ENCODE measurements around the gene CXCL11. TPM values are rescaled to one million over a fixed set of nuclear protein-coding genes. Genes with fewer than 3 reads are reported as not detected.

Gene CXCL11
- total and polyA plus RNA-seq, 10 of the 15 experiments (the other 5 are each of a cell fraction or from before 2014, with no cell fraction given) = 0.04 TPM; not detected in 9

DNA sequence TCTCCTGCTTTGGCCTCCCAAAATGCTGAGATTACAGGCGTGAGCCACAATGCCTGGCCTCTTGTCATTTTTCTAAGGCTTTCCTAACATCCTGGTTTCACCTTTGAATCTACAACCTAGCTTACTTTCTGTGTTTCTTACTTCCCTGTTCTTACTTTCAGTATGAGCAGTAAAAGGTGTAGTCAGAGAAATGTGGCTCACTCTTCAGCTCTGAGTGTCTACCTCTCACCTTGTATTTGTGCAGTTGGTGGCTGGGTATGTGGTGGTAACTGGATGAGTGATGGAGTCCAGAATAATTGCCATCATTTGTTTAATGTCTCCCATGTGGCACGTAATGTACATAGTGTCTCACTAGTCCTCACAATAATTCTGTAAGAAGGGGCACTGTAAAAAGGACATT is 19.1 kb upstream of the CXCL11 start (continued):
- TF ChIP-seq GABPA (IDR thresholded peaks at IDR 0.05; ENCODE audit: low read depth) (no peak), NFXL1 (IDR thresholded peaks at IDR 0.05; ENCODE audit: borderline replicate concordance) (no peak), SMC3 (IDR thresholded peaks at IDR 0.05; ENCODE audit: borderline replicate concordance, low read length) (no peak), ZNF24 (IDR thresholded peaks at IDR 0.05) (0 out of 2 replicates have a peak, but pooled peaks have one; percentile 38), ETV6 (conservative IDR thresholded peaks at IDR 0.05 in 1 of 2, IDR thresholded peaks at IDR 0.05 in 1 of 2; ENCODE audit: borderline replicate concordance in 1 of 2, low read depth in 1 of 2) (peak in 1 of 2 experiments; percentile 84; a peak in 2 of 4 replicates), TCF12 (IDR thresholded peaks at IDR 0.05; ENCODE audit: low read depth, low read length) (no peak), TARDBP (IDR thresholded peaks at IDR 0.05; ENCODE audit: borderline replicate concordance) (no peak), USF2 (IDR thresholded peaks at IDR 0.05; ENCODE audit: borderline replicate concordance, low read depth, low read length) (no peak), GATAD2B (conservative IDR thresholded peaks at IDR 0.05; ENCODE audit: low read depth) (no peak), E2F8 (IDR thresholded peaks at IDR 0.05; ENCODE audit: low read depth, partially characterized antibody) (no peak), NFIC (IDR thresholded peaks at IDR 0.05; ENCODE audit: low read depth, low read length) (peak; percentile 83), MXI1 (IDR thresholded peaks at IDR 0.05; ENCODE audit: low read depth, low read length) (no peak), TCF7 (IDR thresholded peaks at IDR 0.05; ENCODE audit: borderline replicate concordance) (no peak), EED (IDR thresholded peaks at IDR 0.05; ENCODE audit: low read depth) (peak; percentile 77)
- TF ChIP-seq, protein P1, sequence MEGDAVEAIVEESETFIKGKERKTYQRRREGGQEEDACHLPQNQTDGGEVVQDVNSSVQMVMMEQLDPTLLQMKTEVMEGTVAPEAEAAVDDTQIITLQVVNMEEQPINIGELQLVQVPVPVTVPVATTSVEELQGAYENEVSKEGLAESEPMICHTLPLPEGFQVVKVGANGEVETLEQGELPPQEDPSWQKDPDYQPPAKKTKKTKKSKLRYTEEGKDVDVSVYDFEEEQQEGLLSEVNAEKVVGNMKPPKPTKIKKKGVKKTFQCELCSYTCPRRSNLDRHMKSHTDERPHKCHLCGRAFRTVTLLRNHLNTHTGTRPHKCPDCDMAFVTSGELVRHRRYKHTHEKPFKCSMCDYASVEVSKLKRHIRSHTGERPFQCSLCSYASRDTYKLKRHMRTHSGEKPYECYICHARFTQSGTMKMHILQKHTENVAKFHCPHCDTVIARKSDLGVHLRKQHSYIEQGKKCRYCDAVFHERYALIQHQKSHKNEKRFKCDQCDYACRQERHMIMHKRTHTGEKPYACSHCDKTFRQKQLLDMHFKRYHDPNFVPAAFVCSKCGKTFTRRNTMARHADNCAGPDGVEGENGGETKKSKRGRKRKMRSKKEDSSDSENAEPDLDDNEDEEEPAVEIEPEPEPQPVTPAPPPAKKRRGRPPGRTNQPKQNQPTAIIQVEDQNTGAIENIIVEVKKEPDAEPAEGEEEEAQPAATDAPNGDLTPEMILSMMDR (IDR thresholded peaks at IDR 0.05 in 2 of 3, conservative IDR thresholded peaks at IDR 0.05 in 1 of 3; ENCODE audit: control insufficient read depth in 2 of 3, extremely low read depth in 1 of 3, insufficient read depth in 1 of 3, low read depth in 3 of 3, low read length in 3 of 3) = no peak
- TF ChIP-seq, protein P2, sequence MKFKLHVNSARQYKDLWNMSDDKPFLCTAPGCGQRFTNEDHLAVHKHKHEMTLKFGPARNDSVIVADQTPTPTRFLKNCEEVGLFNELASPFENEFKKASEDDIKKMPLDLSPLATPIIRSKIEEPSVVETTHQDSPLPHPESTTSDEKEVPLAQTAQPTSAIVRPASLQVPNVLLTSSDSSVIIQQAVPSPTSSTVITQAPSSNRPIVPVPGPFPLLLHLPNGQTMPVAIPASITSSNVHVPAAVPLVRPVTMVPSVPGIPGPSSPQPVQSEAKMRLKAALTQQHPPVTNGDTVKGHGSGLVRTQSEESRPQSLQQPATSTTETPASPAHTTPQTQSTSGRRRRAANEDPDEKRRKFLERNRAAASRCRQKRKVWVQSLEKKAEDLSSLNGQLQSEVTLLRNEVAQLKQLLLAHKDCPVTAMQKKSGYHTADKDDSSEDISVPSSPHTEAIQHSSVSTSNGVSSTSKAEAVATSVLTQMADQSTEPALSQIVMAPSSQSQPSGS (IDR thresholded peaks at IDR 0.05; ENCODE audit: low read length) = peak; percentile 86
- TF ChIP-seq, protein P3, sequence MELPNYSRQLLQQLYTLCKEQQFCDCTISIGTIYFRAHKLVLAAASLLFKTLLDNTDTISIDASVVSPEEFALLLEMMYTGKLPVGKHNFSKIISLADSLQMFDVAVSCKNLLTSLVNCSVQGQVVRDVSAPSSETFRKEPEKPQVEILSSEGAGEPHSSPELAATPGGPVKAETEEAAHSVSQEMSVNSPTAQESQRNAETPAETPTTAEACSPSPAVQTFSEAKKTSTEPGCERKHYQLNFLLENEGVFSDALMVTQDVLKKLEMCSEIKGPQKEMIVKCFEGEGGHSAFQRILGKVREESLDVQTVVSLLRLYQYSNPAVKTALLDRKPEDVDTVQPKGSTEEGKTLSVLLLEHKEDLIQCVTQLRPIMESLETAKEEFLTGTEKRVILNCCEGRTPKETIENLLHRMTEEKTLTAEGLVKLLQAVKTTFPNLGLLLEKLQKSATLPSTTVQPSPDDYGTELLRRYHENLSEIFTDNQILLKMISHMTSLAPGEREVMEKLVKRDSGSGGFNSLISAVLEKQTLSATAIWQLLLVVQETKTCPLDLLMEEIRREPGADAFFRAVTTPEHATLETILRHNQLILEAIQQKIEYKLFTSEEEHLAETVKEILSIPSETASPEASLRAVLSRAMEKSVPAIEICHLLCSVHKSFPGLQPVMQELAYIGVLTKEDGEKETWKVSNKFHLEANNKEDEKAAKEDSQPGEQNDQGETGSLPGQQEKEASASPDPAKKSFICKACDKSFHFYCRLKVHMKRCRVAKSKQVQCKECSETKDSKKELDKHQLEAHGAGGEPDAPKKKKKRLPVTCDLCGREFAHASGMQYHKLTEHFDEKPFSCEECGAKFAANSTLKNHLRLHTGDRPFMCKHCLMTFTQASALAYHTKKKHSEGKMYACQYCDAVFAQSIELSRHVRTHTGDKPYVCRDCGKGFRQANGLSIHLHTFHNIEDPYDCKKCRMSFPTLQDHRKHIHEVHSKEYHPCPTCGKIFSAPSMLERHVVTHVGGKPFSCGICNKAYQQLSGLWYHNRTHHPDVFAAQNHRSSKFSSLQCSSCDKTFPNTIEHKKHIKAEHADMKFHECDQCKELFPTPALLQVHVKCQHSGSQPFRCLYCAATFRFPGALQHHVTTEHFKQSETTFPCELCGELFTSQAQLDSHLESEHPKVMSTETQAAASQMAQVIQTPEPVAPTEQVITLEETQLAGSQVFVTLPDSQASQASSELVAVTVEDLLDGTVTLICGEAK (IDR thresholded peaks at IDR 0.05; ENCODE audit: borderline replicate concordance) = no peak
